Mesendoderm (in vitro differentiated cells): ENCODE results near the gene CTNND2.
"Not testable (repeated sequence)": the region's sequence is repeated elsewhere in the genome, so short reads cannot be mapped to it uniquely, and the experiment has no call there.

Experiments
- DNase-seq: peaks from one replicate; pipeline ENCODE4 v3.0.0; 2013
- H2AK5ac ChIP-seq: 2 replicates; pipeline ENCODE4 v1.6.1; 2013; ENCODE audit warnings: low read length, inconsistent platforms
- H2BK120ac ChIP-seq: 2 replicates; pipeline ENCODE4 v1.6.1; 2013; ENCODE audit warnings: low read depth, mild to moderate bottlenecking, low read length, moderate library complexity, mixed read lengths
- H2BK15ac ChIP-seq: replicated peaks from 2 replicates; pipeline ENCODE4 v1.6.1; 2013; ENCODE audit warnings: low read depth, mild to moderate bottlenecking, moderate library complexity
- H2BK5ac ChIP-seq: 2 replicates; pipeline ENCODE4 v1.6.1; 2013; ENCODE audit warnings: low read length, inconsistent platforms
- H3K18ac ChIP-seq: 2 replicates; pipeline ENCODE4 v1.6.1; 2013; ENCODE audit warnings: mild to moderate bottlenecking, low read length, mixed read lengths
- H3K23ac ChIP-seq: one replicate; pipeline ENCODE4 v1.6.1; 2013; ENCODE audit warnings: low read length
- H3K27ac ChIP-seq: 2 replicates; pipeline ENCODE4 v1.5.1; 2013; ENCODE audit warnings: low read depth, mild to moderate bottlenecking, inconsistent platforms, low read length, moderate library complexity
- H3K27me3 ChIP-seq: 2 replicates; pipeline ENCODE4 v1.6.1; 2013; ENCODE audit warnings: low read length, control low read depth, mild to moderate bottlenecking, inconsistent platforms; ENCODE audit not compliant: insufficient read depth, poor library complexity
- H3K36me3 ChIP-seq: 2 replicates; pipeline ENCODE4 v1.6.1; 2013; ENCODE audit warnings: low read length, inconsistent platforms; ENCODE audit not compliant: control insufficient read depth, insufficient read depth
- H3K4ac ChIP-seq: one replicate; pipeline ENCODE4 v1.6.1; 2013; ENCODE audit warnings: low read depth, mild to moderate bottlenecking, low read length, moderate library complexity
- H3K4me1 ChIP-seq: 2 replicates; pipeline ENCODE4 v1.6.1; 2013; ENCODE audit warnings: low read depth, low read length, inconsistent platforms; ENCODE audit not compliant: control insufficient read depth
- H3K4me2 ChIP-seq: 2 replicates; pipeline ENCODE4 v1.6.1; 2013; ENCODE audit warnings: low read length
- H3K4me3 ChIP-seq: 2 replicates; pipeline ENCODE4 v1.5.1; 2013; ENCODE audit warnings: mild to moderate bottlenecking, low read length
- H3K56ac ChIP-seq: one replicate; pipeline ENCODE4 v1.6.1; 2013; ENCODE audit warnings: low read length
- H3K79me1 ChIP-seq: 2 replicates; pipeline ENCODE4 v1.6.1; 2013; ENCODE audit warnings: low read length, inconsistent platforms
- H3K79me2 ChIP-seq: 2 replicates; pipeline ENCODE4 v1.6.1; 2013; ENCODE audit warnings: mild to moderate bottlenecking, low read length; ENCODE audit not compliant: control insufficient read depth, insufficient read depth
- H3K9ac ChIP-seq: 2 replicates; pipeline ENCODE4 v1.6.1; 2013; ENCODE audit warnings: low read length, inconsistent platforms
- H4K5ac ChIP-seq: one replicate; pipeline ENCODE4 v1.6.1; 2013; ENCODE audit warnings: low read length
- H4K8ac ChIP-seq: one replicate; pipeline ENCODE4 v1.6.1; 2013; ENCODE audit warnings: low read depth, mild to moderate bottlenecking, control low read depth, low read length, moderate library complexity
- WGBS: extraction: QIAGEN DNeasy Blood & Tissue Kit; methylation state at CpG from one replicate; pipeline ENCODE4 v1.1.7; 2013; ENCODE audit warnings: low lambda C conversion rate, missing lambda C conversion rate; ENCODE audit not compliant: insufficient coverage; ENCODE audit errors: extremely low coverage; 5-methylcytosine and 5-hydroxymethylcytosine counted together

CTNND2 gene

DNA sequence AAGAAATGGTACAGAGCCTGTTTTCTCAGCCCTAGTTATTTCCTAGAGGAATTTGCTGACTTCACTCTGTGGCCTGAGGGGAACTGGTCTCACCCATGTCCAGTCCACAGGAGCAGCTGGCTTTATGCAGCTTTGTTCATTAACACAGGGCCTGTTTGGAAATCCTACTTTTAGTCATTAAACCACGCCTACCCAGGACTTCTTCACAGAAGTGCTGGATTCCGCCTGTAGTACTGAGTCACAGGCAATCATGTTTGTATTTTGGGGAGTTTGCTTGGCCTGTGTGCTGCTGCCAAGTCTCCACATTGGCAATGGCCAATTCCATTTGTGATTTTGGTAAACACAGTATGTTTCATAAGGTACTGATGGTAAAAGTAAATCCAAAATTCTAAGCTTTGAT, 52.8 kb downstream of the CTNND2 start:
- no peak overlapping the region for H3K4ac ChIP-seq

DNA sequence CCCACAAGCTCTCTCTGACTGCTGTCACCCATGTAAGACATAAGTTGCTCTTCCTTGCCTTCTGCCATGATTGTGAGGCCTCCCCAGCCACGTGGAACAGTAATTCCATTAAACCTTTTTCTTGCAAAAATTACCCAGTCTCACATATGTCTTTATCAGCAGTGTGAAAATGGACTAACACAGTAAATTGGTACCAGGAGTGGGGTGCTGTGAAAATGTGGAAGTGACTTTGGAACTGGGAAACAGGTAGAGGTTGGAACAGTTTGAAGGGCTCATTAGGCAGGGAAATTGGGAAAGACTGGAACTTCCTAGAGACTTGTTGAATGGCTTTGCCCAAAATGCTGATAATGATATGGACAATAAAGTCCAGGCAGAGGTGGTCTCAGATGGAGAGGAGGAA, 75.7 kb downstream of the CTNND2 start:
- not testable (repeated sequence) for H2BK15ac ChIP-seq, H3K4me3 ChIP-seq, H3K4ac ChIP-seq, H3K27me3 ChIP-seq, H3K56ac ChIP-seq, DNase-seq, H3K79me2 ChIP-seq, H4K8ac ChIP-seq, H2AK5ac ChIP-seq, H4K5ac ChIP-seq, H2BK5ac ChIP-seq, H3K36me3 ChIP-seq, H3K9ac ChIP-seq, H3K18ac ChIP-seq, H3K23ac ChIP-seq, H3K27ac ChIP-seq, H3K4me2 ChIP-seq, H3K4me1 ChIP-seq, H3K79me1 ChIP-seq, H2BK120ac ChIP-seq
- WGBS, result no CpG with 5 or more reads among the region's 1 CpG

More for the DNA sequence above, 52.8 kb downstream of the CTNND2 start:
- Histone ChIP-seq H2BK15ac (no peak overlapping the region), H3K4me2 (no peak overlapping the region), H3K4me3 (no peak overlapping the region), H3K79me2 (no peaks in the 10 kb centered on the region), H3K79me1 (no peaks in the 10 kb centered on the region), H3K27me3 (no peaks in the 10 kb centered on the region), H2BK5ac (no peak overlapping the region), H3K36me3 (no peaks in the 10 kb centered on the region), H3K18ac (no peak overlapping the region), H3K56ac (no peak overlapping the region), H4K5ac (no peak overlapping the region), H2AK5ac (no peak overlapping the region), H3K27ac (no peak overlapping the region), H3K23ac (no peak overlapping the region), H3K4me1 (no peaks in the 10 kb centered on the region), H4K8ac (no peak overlapping the region), H3K9ac (no peak overlapping the region), H2BK120ac (no peak overlapping the region)
- WGBS, result no CpG with 5 or more reads among the region's 2 CpGs
- peak; percentile 30 for DNase-seq

DNA sequence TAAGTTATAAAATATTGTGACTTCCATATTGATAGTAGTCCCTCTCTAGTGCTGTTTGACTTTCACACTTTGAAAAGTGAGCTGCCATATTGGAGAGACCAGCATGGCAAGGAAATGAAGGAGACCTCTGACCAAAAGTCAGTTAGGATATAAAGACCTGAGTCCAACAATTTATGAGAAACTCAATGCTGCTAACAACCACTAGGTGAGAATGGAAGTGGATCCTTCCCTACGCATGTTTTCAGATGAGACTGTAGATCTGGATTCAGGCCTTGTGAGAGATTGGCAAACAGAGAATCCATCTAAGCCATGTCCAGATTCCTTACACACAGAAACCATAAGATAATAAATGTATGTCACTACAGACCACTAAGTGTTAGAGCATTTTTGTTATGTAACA, 81.6 kb downstream of the CTNND2 start:
- no peak overlapping the region for H2BK5ac ChIP-seq
- no peak overlapping the region for H3K18ac ChIP-seq
- H3K36me3 ChIP-seq, result no peaks in the 10 kb centered on the region
- peak; percentile 19 for DNase-seq
- no peak overlapping the region for H3K4me2 ChIP-seq
- H2BK120ac ChIP-seq, result no peak overlapping the region
- H3K23ac ChIP-seq, result no peak overlapping the region
- no peak overlapping the region for H3K9ac ChIP-seq
- H3K79me1 ChIP-seq, result no peaks in the 10 kb centered on the region
- WGBS, result no CpG with 5 or more reads among the region's 1 CpG
- H3K4ac ChIP-seq, result no peak overlapping the region
- no peak overlapping the region for H3K27ac ChIP-seq
- no peak overlapping the region for H2BK15ac ChIP-seq
- no peaks in the 10 kb centered on the region for H3K27me3 ChIP-seq
- H2AK5ac ChIP-seq, result no peak overlapping the region
- no peak overlapping the region for H4K5ac ChIP-seq
- H3K4me3 ChIP-seq, result no peak overlapping the region
- no peak overlapping the region for H4K8ac ChIP-seq
- H3K56ac ChIP-seq, result no peak overlapping the region
- H3K79me2 ChIP-seq, result no peaks in the 10 kb centered on the region
- no peaks in the 10 kb centered on the region for H3K4me1 ChIP-seq

DNA sequence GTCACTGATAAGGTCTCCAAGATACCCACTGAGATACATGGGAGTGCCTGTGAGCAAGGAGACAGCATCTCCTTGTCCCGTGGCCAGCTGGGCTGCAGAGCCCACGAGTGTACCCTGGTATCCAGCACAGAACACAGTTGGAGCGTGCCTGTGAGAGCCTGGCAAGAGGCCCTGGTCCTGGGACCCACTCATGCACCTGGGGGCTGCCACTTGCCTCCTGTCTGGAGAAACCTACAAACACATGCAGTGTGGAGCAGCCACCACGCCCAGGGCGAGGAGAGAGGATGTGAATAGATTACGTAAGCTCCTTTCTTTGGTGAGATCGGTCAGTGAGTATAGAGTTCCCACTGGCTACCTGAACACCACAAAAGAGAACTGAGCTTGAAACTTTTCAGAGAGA, 88.3 kb downstream of the CTNND2 start:
- no peak overlapping the region for H4K5ac ChIP-seq
- H3K4me3 ChIP-seq, result no peak overlapping the region
- H3K4ac ChIP-seq, result no peak overlapping the region
- H3K36me3 ChIP-seq, result no peaks in the 10 kb centered on the region
- no peak overlapping the region for H3K9ac ChIP-seq
- H4K8ac ChIP-seq, result no peak overlapping the region
- no peak overlapping the region for H2AK5ac ChIP-seq
- DNase-seq, result no peak
- H3K79me2 ChIP-seq, result no peaks in the 10 kb centered on the region
- no peak overlapping the region for H3K27ac ChIP-seq
- H3K56ac ChIP-seq, result no peak overlapping the region
- no peak overlapping the region for H3K18ac ChIP-seq
- no peak overlapping the region for H3K23ac ChIP-seq
- H2BK120ac ChIP-seq, result no peak overlapping the region
- H3K4me1 ChIP-seq, result no peaks in the 10 kb centered on the region
- H3K4me2 ChIP-seq, result no peak overlapping the region
- H2BK15ac ChIP-seq, result no peak overlapping the region
- H2BK5ac ChIP-seq, result no peak overlapping the region
- WGBS, result no CpG with 5 or more reads among the region's 7 CpGs
- H3K27me3 ChIP-seq, result no peaks in the 10 kb centered on the region
- no peaks in the 10 kb centered on the region for H3K79me1 ChIP-seq

DNA sequence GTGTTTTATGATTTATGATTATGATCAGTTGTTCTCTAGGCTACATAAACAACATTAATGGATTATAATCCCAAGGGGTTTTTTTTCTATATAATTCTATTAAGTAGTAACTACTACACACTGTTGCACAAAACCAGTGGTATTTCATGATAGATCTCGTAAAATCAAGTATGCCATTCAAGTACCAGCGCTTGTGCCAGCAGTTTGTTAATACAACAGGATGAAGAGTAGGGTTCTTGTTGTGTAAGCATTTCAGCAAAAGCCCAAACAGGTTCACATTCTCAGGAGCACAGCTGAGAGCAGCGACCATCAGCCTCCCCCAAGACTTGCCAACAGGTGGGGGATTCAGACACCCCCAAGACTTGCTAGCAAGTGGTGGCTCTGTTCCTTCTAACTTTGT, 88.8 kb downstream of the CTNND2 start:
- Histone ChIP-seq H4K8ac (no peak overlapping the region), H3K18ac (no peak overlapping the region), H3K9ac (no peak overlapping the region), H3K56ac (no peak overlapping the region), H2BK15ac (no peak overlapping the region), H3K79me1 (no peaks in the 10 kb centered on the region), H3K4me2 (no peak overlapping the region), H3K36me3 (no peaks in the 10 kb centered on the region), H3K27ac (no peak overlapping the region), H3K4me3 (no peak overlapping the region), H3K4me1 (no peaks in the 10 kb centered on the region), H2BK120ac (no peak overlapping the region), H3K23ac (no peak overlapping the region), H3K27me3 (no peaks in the 10 kb centered on the region), H2AK5ac (no peak overlapping the region), H3K79me2 (no peaks in the 10 kb centered on the region), H2BK5ac (no peak overlapping the region), H4K5ac (no peak overlapping the region), H3K4ac (no peak overlapping the region)
- WGBS, result no CpG with 5 or more reads among the region's 3 CpGs
- no peak for DNase-seq

DNA sequence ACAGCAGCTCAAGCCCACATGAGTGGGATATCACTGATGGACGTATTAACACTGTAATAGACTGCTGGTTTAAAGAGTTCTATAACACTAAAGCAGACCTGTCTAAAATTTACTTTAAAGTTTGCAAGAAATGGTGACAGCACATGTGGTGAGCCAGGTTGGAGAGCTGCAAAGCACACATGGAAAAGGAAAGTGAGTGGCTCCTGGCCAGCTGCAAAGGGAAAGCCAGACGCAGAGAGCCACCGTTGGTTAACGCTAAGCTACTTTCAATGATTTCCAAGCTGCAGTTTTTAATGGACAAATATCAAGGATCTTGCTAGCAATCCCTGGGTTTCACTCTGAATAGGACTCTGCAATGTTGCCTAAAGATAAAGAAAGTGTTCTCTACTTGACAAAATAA, 89.9 kb downstream of the CTNND2 start:
- Histone ChIP-seq H2BK15ac (no peak overlapping the region), H3K27me3 (no peaks in the 10 kb centered on the region), H3K79me1 (no peaks in the 10 kb centered on the region), H2AK5ac (no peak overlapping the region), H3K18ac (no peak overlapping the region), H3K9ac (no peak overlapping the region), H3K4ac (no peak overlapping the region), H4K8ac (no peak overlapping the region), H3K23ac (no peak overlapping the region), H3K4me3 (no peak overlapping the region), H3K79me2 (no peaks in the 10 kb centered on the region), H2BK120ac (no peak overlapping the region), H2BK5ac (no peak overlapping the region), H3K36me3 (no peaks in the 10 kb centered on the region), H3K27ac (no peak overlapping the region), H3K4me1 (no peaks in the 10 kb centered on the region), H3K4me2 (no peak overlapping the region), H4K5ac (no peak overlapping the region), H3K56ac (no peak overlapping the region)
- DNase-seq, result no peak
- WGBS, result no CpG with 5 or more reads among the region's 4 CpGs
